Measurements from ENCODE around the gene TTC23.

The TTC23 gene

DNA sequence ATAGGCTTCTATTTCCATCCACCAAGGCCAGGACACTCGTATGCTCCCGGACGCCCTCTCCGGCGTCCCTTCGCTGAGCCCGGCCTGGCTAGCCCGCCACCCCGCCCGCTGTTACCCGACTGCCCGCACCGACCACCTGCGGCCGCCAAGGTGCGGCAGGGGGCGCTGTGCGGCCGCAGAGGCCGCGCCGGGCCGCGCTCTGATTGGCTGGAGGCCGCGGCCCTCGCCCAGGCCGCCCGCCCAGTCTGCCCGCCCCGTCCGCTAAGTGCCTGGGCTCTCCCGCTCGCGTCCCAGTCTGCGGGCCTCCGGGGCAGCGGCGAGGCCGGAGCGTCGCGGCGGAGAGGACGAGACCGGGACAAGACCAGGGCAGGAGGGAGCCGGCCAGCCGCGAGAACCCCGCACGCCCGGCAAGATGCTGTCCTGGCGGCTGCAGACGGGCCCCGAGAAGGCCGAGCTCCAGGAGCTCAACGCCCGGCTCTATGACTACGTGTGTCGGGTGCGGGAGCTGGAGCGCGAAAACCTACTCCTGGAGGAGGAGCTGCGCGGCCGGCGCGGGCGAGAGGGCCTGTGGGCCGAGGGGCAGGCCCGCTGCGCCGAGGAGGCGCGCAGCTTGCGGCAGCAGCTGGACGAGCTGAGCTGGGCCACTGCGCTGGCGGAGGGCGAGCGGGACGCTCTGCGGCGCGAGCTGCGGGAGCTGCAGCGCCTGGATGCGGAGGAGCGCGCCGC, 144.4 kb downstream of the TTC23 start, which contains the start of gene SYNM:
Gene SYNM, plus strand, starts transcription at position 293 of the 726 bp plus-strand sequence. Its CDS starts 120 bp downstream, at position 413.
- Histone ChIP-seq H3K27me3 (replicated peaks; ENCODE audit: insufficient read depth, low read length) (peaks cover 3% of the 10 kb centered on the region; the same call in 1 of the 2 replicates), H3K4me3 (ENCODE audit: low read length) (peak within 1 kb of the TSS; percentile 70), H3K9me3 (replicated peaks; ENCODE audit: insufficient read depth, low read length) (no peaks in the 10 kb centered on the region), H3K36me3 (replicated peaks; ENCODE audit: insufficient read depth, low read length) (no peaks in the 10 kb centered on the region), H3K4me1 (ENCODE audit: low read length) (no peaks in the 10 kb centered on the region), H3K4me2 (ENCODE audit: low read depth, low read length) (peak within 1 kb of the TSS; percentile 84), H3K9ac (ENCODE audit: low read length) (peak within 1 kb of the TSS; percentile 52; the same call in 1 of the 2 replicates), H3K9me2 (replicated peaks; ENCODE audit: insufficient read depth, low read length) (no peaks in the 10 kb centered on the region), H3K79me2 (ENCODE audit: low read length) (no peaks in the 10 kb centered on the region), H3K27ac (ENCODE audit: low read length) (no peak within 1 kb of the TSS), H2AFZ (ENCODE audit: low read length) (peak within 1 kb of the TSS; percentile 94), H3F3A (ENCODE audit: insufficient read depth, low read length) (no peaks in the 10 kb centered on the region), H4K20me1 (ENCODE audit: insufficient read depth, low read length) (no peaks in the 10 kb centered on the region)
- DNase-seq: peak; percentile 80
- TF ChIP-seq EZH2phosphoT487 (IDR thresholded peaks at IDR 0.05; ENCODE audit: low read length): no peak
- TF ChIP-seq, protein P1, sequence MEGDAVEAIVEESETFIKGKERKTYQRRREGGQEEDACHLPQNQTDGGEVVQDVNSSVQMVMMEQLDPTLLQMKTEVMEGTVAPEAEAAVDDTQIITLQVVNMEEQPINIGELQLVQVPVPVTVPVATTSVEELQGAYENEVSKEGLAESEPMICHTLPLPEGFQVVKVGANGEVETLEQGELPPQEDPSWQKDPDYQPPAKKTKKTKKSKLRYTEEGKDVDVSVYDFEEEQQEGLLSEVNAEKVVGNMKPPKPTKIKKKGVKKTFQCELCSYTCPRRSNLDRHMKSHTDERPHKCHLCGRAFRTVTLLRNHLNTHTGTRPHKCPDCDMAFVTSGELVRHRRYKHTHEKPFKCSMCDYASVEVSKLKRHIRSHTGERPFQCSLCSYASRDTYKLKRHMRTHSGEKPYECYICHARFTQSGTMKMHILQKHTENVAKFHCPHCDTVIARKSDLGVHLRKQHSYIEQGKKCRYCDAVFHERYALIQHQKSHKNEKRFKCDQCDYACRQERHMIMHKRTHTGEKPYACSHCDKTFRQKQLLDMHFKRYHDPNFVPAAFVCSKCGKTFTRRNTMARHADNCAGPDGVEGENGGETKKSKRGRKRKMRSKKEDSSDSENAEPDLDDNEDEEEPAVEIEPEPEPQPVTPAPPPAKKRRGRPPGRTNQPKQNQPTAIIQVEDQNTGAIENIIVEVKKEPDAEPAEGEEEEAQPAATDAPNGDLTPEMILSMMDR (IDR thresholded peaks at IDR 0.05; ENCODE audit: low read length): peak; percentile 67
- no peak for TF ChIP-seq EZH2 (optimal IDR thresholded peaks at IDR 0.05; ENCODE audit: low read depth, low read length)

DNA sequence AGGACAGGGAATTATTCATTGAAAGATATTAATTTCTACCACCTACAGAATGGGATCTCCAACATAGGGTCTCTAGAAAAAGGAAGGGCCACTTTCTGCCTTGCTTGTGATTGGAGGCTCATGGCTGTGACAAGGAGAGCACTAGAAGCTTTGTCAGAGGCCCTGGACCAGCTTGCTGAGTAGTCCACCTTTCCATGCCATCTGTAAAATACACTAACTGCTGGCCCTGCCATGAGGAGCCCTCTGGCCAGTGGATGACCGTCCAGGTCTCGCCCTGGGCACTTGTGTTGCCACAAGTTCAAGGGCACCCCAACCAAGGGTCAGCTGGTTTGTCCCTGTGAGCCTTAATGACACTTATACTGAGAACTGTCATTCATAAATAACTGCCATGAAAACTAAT, 146.1 kb downstream of the TTC23 start:
- no peaks in the 10 kb centered on the region for H3K36me3 ChIP-seq (replicated peaks; ENCODE audit: insufficient read depth, low read length)
- no peaks in the 10 kb centered on the region for H3K4me1 ChIP-seq (ENCODE audit: low read length)
- no peaks in the 10 kb centered on the region for H3F3A ChIP-seq (ENCODE audit: insufficient read depth, low read length)
- DNase-seq: no peak
- no peak overlapping the region for H2AFZ ChIP-seq (ENCODE audit: low read length)
- no peaks in the 10 kb centered on the region for H3K79me2 ChIP-seq (ENCODE audit: low read length)
- no peaks in the 10 kb centered on the region for H3K9me3 ChIP-seq (replicated peaks; ENCODE audit: insufficient read depth, low read length)
- no peak overlapping the region for H3K4me2 ChIP-seq (ENCODE audit: low read depth, low read length)
- H3K27me3 ChIP-seq (replicated peaks; ENCODE audit: insufficient read depth, low read length): peaks cover 7% of the 10 kb centered on the region; the same call in 1 of the 2 replicates
- no peak overlapping the region for H3K4me3 ChIP-seq (ENCODE audit: low read length)
- TF ChIP-seq, protein P1 (IDR thresholded peaks at IDR 0.05; ENCODE audit: low read length): no peak
- TF ChIP-seq EZH2 (optimal IDR thresholded peaks at IDR 0.05; ENCODE audit: low read depth, low read length): no peak
- no peak for TF ChIP-seq EZH2phosphoT487 (IDR thresholded peaks at IDR 0.05; ENCODE audit: low read length)
- H3K9ac ChIP-seq (ENCODE audit: low read length): no peak overlapping the region
- H4K20me1 ChIP-seq (ENCODE audit: insufficient read depth, low read length): no peaks in the 10 kb centered on the region
- H3K27ac ChIP-seq (ENCODE audit: low read length): no peak overlapping the region
- no peaks in the 10 kb centered on the region for H3K9me2 ChIP-seq (replicated peaks; ENCODE audit: insufficient read depth, low read length)

DNA sequence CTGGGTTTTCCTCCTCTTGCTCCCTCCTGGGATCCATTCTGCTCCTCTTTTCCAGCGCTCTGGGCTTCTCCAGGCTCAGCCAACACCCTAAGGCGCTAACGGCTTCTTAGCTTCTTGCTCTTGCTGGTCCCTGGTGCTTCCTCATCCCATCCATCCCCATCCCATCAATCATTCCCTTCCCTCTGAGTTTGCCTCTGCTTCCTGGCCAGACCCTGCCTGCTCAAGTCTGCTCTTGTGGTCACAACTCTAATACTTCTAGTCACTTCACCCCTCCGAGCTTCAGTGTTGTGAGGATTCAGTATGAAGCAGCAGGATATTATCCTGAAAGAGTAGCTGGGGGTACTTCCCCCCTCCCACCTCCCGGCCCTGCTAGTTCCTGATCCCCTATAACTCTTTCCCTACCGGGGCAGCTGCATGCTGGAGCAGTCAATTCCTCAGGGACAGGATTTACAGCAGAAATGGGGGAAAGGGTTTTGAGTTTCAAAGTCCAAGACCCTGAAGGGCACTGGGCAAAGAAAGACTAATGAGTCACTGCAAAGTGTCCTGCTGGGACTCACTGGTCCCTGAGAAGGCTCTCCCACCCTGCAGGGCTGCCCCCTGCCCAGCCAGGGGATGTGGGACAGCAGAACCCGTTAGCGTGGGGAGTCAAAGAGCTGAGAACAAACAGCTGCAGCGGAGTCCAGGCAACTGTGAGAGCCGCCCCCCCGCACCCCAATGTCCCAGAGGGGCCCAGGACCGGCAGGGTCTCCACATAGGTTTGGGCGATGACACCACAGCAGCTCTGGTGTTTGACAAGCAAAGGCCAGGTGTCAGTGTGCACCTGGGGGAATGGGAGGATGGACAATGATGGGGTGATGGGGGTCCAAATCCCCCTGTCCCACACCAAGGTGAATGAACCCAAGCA, 146.8 kb downstream of the TTC23 start:
- Histone ChIP-seq H3K79me2 (ENCODE audit: low read length) (no peaks in the 10 kb centered on the region), H2AFZ (ENCODE audit: low read length) (no peak overlapping the region), H3K9ac (ENCODE audit: low read length) (no peak overlapping the region), H3K4me3 (ENCODE audit: low read length) (no peak overlapping the region), H3K27ac (ENCODE audit: low read length) (no peak overlapping the region), H3K4me2 (ENCODE audit: low read depth, low read length) (no peak overlapping the region), H3K27me3 (replicated peaks; ENCODE audit: insufficient read depth, low read length) (peaks cover 7% of the 10 kb centered on the region; the same call in 1 of the 2 replicates), H3K9me3 (replicated peaks; ENCODE audit: insufficient read depth, low read length) (no peaks in the 10 kb centered on the region), H3K9me2 (replicated peaks; ENCODE audit: insufficient read depth, low read length) (no peaks in the 10 kb centered on the region), H3K4me1 (ENCODE audit: low read length) (0 out of 2 replicates have a peak, but pooled peaks cover 6% of the 10 kb centered on the region), H3K36me3 (replicated peaks; ENCODE audit: insufficient read depth, low read length) (no peaks in the 10 kb centered on the region), H3F3A (ENCODE audit: insufficient read depth, low read length) (no peaks in the 10 kb centered on the region), H4K20me1 (ENCODE audit: insufficient read depth, low read length) (no peaks in the 10 kb centered on the region)
- DNase-seq: no peak
- TF ChIP-seq EZH2phosphoT487 (IDR thresholded peaks at IDR 0.05; ENCODE audit: low read length): no peak
- TF ChIP-seq, protein P1 (IDR thresholded peaks at IDR 0.05; ENCODE audit: low read length): no peak
- no peak for TF ChIP-seq EZH2 (optimal IDR thresholded peaks at IDR 0.05; ENCODE audit: low read depth, low read length)

All from MM.1S (cell line).